DND-41 (cell line): Measurements from ENCODE around the gene PRICKLE3.

Source experiments
- CTCF ChIP-seq: IDR thresholded peaks from 2 replicates; pipeline ENCODE4 v1.5.1; 2012; ENCODE audit warnings: borderline replicate concordance, low read length, moderate library complexity, mild to moderate bottlenecking; ENCODE audit not compliant: poor library complexity, severe bottlenecking; ENCODE audit errors: extremely low read depth
- EZH2 ChIP-seq: IDR thresholded peaks from 3 replicates; pipeline ENCODE4 v1.6.1; 2012; ENCODE audit warnings: borderline replicate concordance, low read depth, mild to moderate bottlenecking, moderate library complexity, low read length, inconsistent platforms; ENCODE audit not compliant: severe bottlenecking

DNA sequence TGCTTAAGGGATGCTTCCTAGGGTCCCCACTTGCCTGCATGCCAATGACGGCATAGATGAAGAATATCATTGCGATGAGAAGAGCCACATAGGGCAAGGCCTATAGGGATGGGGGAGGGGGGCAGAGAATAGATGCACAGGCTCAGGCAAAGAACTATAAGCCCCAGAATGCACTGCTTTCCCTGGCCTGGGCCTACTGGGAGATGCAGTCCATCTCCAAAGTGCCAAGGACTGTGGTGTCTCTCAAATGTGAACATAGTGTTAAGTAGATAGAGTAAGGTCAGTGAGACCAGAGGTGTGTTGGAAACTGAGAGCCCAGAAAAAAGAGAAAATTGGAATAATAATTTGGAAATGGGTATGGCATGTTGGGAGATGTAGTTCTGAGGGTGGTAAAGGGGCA lies 26.0 kb upstream of the PRICKLE3 start:
- TF ChIP-seq EZH2: no peak
- TF ChIP-seq CTCF: no peak
